Lung (tissue), 12 donors: ENCODE data around the gene CACNA1E. TPM values are rescaled to one million over a fixed set of nuclear protein-coding genes. Genes with fewer than 3 reads are reported as not detected.

Experiments
- ATAC-seq: fragments of 200-7000 bp; cut with Tn5 transposase; one replicate; pipeline ENCODE4 v1.9.1; 2020; ENCODE audit warnings: moderate number of reproducible peaks; ENCODE audit not compliant: insufficient read depth, low FRiP score
- DNase-seq, 3 donors: peaks; one replicate each; pipeline ENCODE4 v3.0.0-alpha.2; 2013 to 2017
- H3K27ac ChIP-seq, 2 donors: one replicate each; pipeline ENCODE4 v1.5.1; 2013; ENCODE audit warnings: mild to moderate bottlenecking in 2 of 2, moderate library complexity in 2 of 2, control low read depth in 1 of 2, inconsistent platforms in 1 of 2, low read depth in 1 of 2, low read length in 1 of 2
- H3K27me3 ChIP-seq, 3 donors: one replicate each; pipeline ENCODE4 v1.5.1; 2013; ENCODE audit warnings: low read length in 2 of 3; ENCODE audit not compliant: control insufficient read depth in 3 of 3, insufficient read depth in 3 of 3
- H3K36me3 ChIP-seq, 4 donors: one replicate each; pipeline ENCODE4 v1.5.1; 2013; ENCODE audit warnings: low read length in 4 of 4, mild to moderate bottlenecking in 1 of 4, moderate library complexity in 1 of 4; ENCODE audit not compliant: control insufficient read depth in 4 of 4, insufficient read depth in 4 of 4
- H3K4me1 ChIP-seq, 5 donors: one replicate each; pipeline ENCODE4 v1.5.1; 2013; ENCODE audit warnings: low read length in 5 of 5, mild to moderate bottlenecking in 2 of 5, moderate library complexity in 1 of 5; ENCODE audit not compliant: control insufficient read depth in 5 of 5, insufficient read depth in 5 of 5
- H3K4me3 ChIP-seq: one replicate; pipeline ENCODE4 v1.5.1; 2013; ENCODE audit warnings: mild to moderate bottlenecking, control low read depth, moderate library complexity
- H3K9ac ChIP-seq, 2 donors: one replicate each; pipeline ENCODE4 v1.5.1; 2013; ENCODE audit warnings: low read length in 2 of 2, control low read depth in 1 of 2; ENCODE audit not compliant: insufficient read depth in 1 of 2
- H3K9me3 ChIP-seq, 4 donors: one replicate each; pipeline ENCODE4 v1.5.1; 2013; ENCODE audit warnings: low read length in 3 of 4, mild to moderate bottlenecking in 1 of 4, moderate library complexity in 1 of 4; ENCODE audit not compliant: control insufficient read depth in 4 of 4, insufficient read depth in 3 of 4
- CTCF ChIP-seq: IDR thresholded peaks from 2 replicates; pipeline ENCODE4 v1.5.1; 2012; ENCODE audit warnings: mild to moderate bottlenecking; ENCODE audit errors: control extremely low read depth, extremely low read depth
- WGBS, 2 donors: extraction: QIAGEN DNeasy Blood & Tissue Kit; methylation state at CpG; one replicate each; pipeline ENCODE4 v1.1.7; 2013; 5-methylcytosine and 5-hydroxymethylcytosine counted together
- polyA plus RNA-seq, 2 donors: library from polyadenylated mRNA; stranded (reverse); fragments of 200-250 nt; gene quantifications; one replicate each; pipeline ENCODE4 v1.2.1, GENCODE V29; 2013
- total RNA-seq, 2 donors: library from RNA; depleted of rRNA in 1 of 2; stranded (reverse); fragments of >200 nt in 1 of 2; gene quantifications; one replicate each; pipeline ENCODE4 v1.2.1, GENCODE V29; 2014 to 2021
- donor health status: control.
- donor health status: control.
- donor health status: Bipolar disorder and iron deficiency.
- donor health status: healthy.
- donor health status: DM: yes; HTN: yes; CAD: no.

The CACNA1E gene
- total and polyA plus RNA-seq, 4 donors = 0.02 to 1.4 (median 0.80) TPM

GRCh38 chr1:181608386-181608785, 125.1 kb downstream of the CACNA1E start:
- Histone ChIP-seq H3K27ac (no peak overlapping the region), H3K4me1 (no peaks in the 10 kb centered on the region), H3K27me3 (no peaks in the 10 kb centered on the region), H3K36me3 (no peaks in the 10 kb centered on the region), H3K9ac (no peak overlapping the region), H3K4me3 (no peak overlapping the region), H3K9me3 (peaks cover 0 to 3% (median 0%) of the 10 kb centered on the region in 4 donors)
- DNase-seq (no peak), ATAC-seq (no peak)
- WGBS, 2 donors = 84 to 88% methylated on average over 4 of the region's 4 CpGs
- no peak for TF ChIP-seq CTCF

DNA sequence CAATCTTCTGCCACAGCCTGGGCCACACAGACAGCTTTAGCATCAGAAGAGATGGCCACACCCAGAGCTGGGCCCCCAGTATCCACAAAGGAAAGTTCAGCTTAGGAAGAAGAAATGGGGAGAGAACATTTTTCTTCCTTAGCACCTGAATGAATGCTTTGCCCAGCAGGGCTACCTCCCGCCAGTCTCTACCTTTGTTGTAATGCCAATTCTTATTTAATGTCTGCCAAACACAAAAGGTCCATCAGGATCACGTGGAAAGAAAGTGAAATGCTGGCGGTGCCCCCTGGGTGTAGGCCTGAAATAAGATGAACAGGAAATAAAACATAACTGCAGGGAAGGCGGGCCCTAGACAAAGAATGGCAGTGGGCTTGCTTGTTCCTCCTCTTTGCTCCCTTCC, 125.6 kb downstream of the CACNA1E start:
- Histone ChIP-seq H3K27ac (no peak overlapping the region), H3K9me3 (peaks cover 0 to 5% (median 2%) of the 10 kb centered on the region in 4 donors), H3K4me1 (no peaks in the 10 kb centered on the region), H3K36me3 (no peaks in the 10 kb centered on the region), H3K9ac (no peak overlapping the region), H3K27me3 (no peaks in the 10 kb centered on the region), H3K4me3 (no peak overlapping the region)
- DNase-seq = no peak
- TF ChIP-seq CTCF = no peak
- ATAC-seq = no peak
- 52 to 57% methylated on average over 4 of the region's 4 CpGs for WGBS, 2 donors

DNA sequence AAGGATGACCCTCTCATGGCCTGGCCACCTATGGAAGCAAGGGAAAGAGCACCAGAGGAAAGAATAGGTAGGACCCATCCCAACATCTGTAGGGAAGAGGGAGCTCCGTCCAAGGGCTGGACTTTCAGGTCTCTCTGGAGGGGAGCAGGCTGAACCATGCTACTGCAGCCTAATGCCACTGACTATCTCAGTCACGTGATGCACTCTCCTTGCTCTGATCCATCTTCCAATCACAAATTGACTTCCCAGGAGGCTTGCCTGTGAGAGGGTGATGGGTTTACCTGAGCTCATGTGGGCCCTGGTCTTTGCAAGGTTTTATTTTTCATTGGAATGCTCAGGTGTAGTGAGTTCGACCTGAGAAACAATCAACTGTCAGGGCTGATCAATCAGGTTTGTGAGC, 128.8 kb downstream of the CACNA1E start:
- no peak for TF ChIP-seq CTCF
- DNase-seq = no peak
- 73 to 81% methylated on average over 3 of the region's 3 CpGs for WGBS, 2 donors

DNA sequence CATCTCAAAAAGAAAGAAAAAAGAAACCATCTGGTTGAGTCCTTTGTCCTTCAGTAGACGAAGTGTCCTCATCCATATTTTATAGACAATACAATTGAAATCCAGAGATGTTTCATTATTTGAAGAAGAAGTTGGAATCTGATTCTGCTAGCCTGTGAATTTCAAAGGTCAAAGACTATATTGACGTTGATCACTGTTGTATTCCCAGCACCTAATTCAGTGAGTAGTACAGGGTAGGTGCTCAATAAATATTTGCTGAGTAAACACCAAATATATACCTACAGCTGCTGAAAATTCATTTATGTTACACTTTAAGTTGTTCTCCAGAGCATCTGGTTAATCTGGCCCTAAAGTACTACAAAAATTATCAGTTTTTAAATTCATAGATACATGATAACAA, 135.2 kb downstream of the CACNA1E start:
- peaks cover 0 to 9% (median 1%) of the 10 kb centered on the region in 4 donors for H3K9me3 ChIP-seq
- no peak for DNase-seq
- ATAC-seq = no peak
- no peaks in the 10 kb centered on the region for H3K27me3 ChIP-seq
- no peak overlapping the region for H3K9ac ChIP-seq
- no peaks in the 10 kb centered on the region for H3K4me1 ChIP-seq
- 26 to 55% methylated on average over 2 of the region's 2 CpGs for WGBS, 2 donors
- no peak for TF ChIP-seq CTCF
- no peak overlapping the region for H3K27ac ChIP-seq
- H3K4me3 ChIP-seq = no peak overlapping the region
- H3K36me3 ChIP-seq = no peaks in the 10 kb centered on the region

More for the DNA sequence above, 128.8 kb downstream of the CACNA1E start:
- no peak overlapping the region for H3K9ac ChIP-seq
- H3K4me3 ChIP-seq = no peak overlapping the region
- no peaks in the 10 kb centered on the region for H3K4me1 ChIP-seq
- ATAC-seq = no peak
- H3K27ac ChIP-seq = no peak overlapping the region
- H3K36me3 ChIP-seq = no peaks in the 10 kb centered on the region
- H3K9me3 ChIP-seq = peaks cover 0 to 10% (median 1%) of the 10 kb centered on the region in 4 donors
- no peaks in the 10 kb centered on the region for H3K27me3 ChIP-seq
